Erythroblast (primary cell): ENCODE data around the gene NEU3.

Experiments used
- GATA1 ChIP-seq: IDR thresholded peaks from 2 replicates; pipeline ENCODE4 v1.6.1; 2011; ENCODE audit warnings: low read depth, mild to moderate bottlenecking, control low read depth, low read length, moderate library complexity
- POLR2A ChIP-seq: IDR thresholded peaks from 2 replicates; pipeline ENCODE4 v1.6.1; 2011; ENCODE audit warnings: mild to moderate bottlenecking, low read length

DNA sequence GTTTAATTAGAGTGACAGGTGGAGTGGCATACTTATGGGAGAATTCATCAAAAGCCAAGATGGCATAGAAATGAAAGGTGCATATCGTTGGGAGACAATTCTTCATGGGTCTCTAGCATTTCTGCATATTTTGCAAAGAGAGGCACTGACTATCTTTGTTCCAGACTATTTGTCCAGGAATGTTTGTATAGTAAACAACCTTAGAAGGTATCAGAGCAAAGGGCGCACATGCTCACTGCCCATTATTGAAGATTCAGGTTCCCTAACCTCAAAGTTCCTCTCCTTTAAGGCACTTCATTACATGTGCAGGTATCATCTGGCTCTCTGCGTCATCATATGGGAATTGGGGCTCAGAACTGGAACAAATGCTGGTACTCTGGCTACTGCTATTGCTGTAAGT lies 4.7 kb upstream of the NEU3 start:
- no peak for TF ChIP-seq POLR2A
- TF ChIP-seq GATA1 = no peak
